Prostate gland (tissue), 2 donors: ENCODE results near the gene RPTOR. TPM values are rescaled to one million over a fixed set of nuclear protein-coding genes. Genes with fewer than 3 reads are reported as not detected.

ENCODE experiments used
- DNase-seq: peaks from one replicate; pipeline ENCODE4 v3.0.0-alpha.2; 2019; ENCODE audit warnings: low spot score
- H3K27ac ChIP-seq, 2 donors: fragments of 200-600 bp; sonication (generic); 2 replicates each; pipeline ENCODE4 v1.5.1; 2017 to 2019
- H3K27me3 ChIP-seq: fragments of 200-600 bp; sonication (generic); replicated peaks from 2 replicates; pipeline ENCODE4 v1.5.1; 2019; ENCODE audit not compliant: insufficient read depth
- H3K36me3 ChIP-seq, 2 donors: fragments of 200-600 bp; sonication (generic); 1 replicate in 1 of 2; 2 replicates in 1 of 2; pipeline versions ENCODE4 v1.5.1 to v1.8.1; 2017 to 2019
- H3K4me1 ChIP-seq: fragments of 200-600 bp; sonication (generic); replicated peaks from 2 replicates; pipeline ENCODE4 v1.5.1; 2019
- H3K4me3 ChIP-seq, 2 donors: fragments of 200-600 bp; sonication (generic); 2 replicates each; pipeline ENCODE4 v1.5.1; 2017 to 2019
- H3K9me3 ChIP-seq: fragments of 200-600 bp; sonication (generic); 2 replicates; pipeline ENCODE4 v1.5.1; 2017
- CTCF ChIP-seq, 4 experiments: fragments of 200-600 bp in 2 of 4; fragments of 450-650 bp in 2 of 4; sonication (generic) in 2 of 4; IDR thresholded peaks; 1 replicate in 3 of 4; 2 replicates in 1 of 4; pipeline ENCODE4 v1.5.1; 2016 to 2019; ENCODE audit warnings: antibody characterized with exemption in 4 of 4, mild to moderate bottlenecking in 2 of 4, moderate library complexity in 2 of 4
- POLR2A ChIP-seq: fragments of 450-650 bp; IDR thresholded peaks from one replicate; pipeline ENCODE4 v1.6.1; 2016; ENCODE audit warnings: antibody characterized with exemption, mild to moderate bottlenecking
- POLR2AphosphoS5 ChIP-seq: sonication (generic); formaldehyde crosslinking; IDR thresholded peaks from one replicate; pipeline ENCODE4 v1.6.1; 2017; ENCODE audit warnings: antibody characterized with exemption
- WGBS: methylation state at CpG from one replicate; pipeline ENCODE4 v1.1.5; 2018; 5-methylcytosine and 5-hydroxymethylcytosine counted together
- intact Hi-C: fragments of 100-400 bp; cut with DNase I; formaldehyde crosslinking; loops from one replicate; pipeline ENCODE4 v1.14.2; 2022
- total RNA-seq, 2 donors: library from RNA; depleted of rRNA; stranded (reverse); fragments of >200 nt; gene quantifications; one replicate each; pipeline ENCODE4 v1.1.0, GENCODE V29; 2016

Gene RPTOR
- total RNA-seq, 2 donors from 2014 or later = 30.3 to 62.5 TPM

GRCh38 chr17:80845069-80845862 is 300.6 kb downstream of the RPTOR start:
- no peaks in the 10 kb centered on the region for H3K4me1 ChIP-seq
- 86% methylated on average over 31 of the region's 31 CpGs for WGBS
- intact Hi-C loops = no loop called here
- DNase-seq = no peak
- H3K4me3 ChIP-seq = no peak overlapping the region
- no peaks in the 10 kb centered on the region for H3K27me3 ChIP-seq
- H3K36me3 ChIP-seq = no peaks in the 10 kb centered on the region
- no peaks in the 10 kb centered on the region for H3K9me3 ChIP-seq
- H3K27ac ChIP-seq = no peak overlapping the region
- TF ChIP-seq POLR2AphosphoS5 = no peak
- no peak for TF ChIP-seq CTCF (IDR thresholded peaks at IDR 0.05)
- TF ChIP-seq POLR2A = no peak

GRCh38 chr17:80845863-80846671 is 301.4 kb downstream of the RPTOR start:
- intact Hi-C loops = no loop called here
- 92% methylated on average over 36 of the region's 36 CpGs for WGBS
- H3K36me3 ChIP-seq = no peaks in the 10 kb centered on the region
- H3K27me3 ChIP-seq = no peaks in the 10 kb centered on the region
- DNase-seq = no peak
- H3K9me3 ChIP-seq = no peaks in the 10 kb centered on the region
- no peak overlapping the region for H3K27ac ChIP-seq
- H3K4me1 ChIP-seq = no peaks in the 10 kb centered on the region
- no peak for TF ChIP-seq POLR2A
- TF ChIP-seq CTCF (IDR thresholded peaks at IDR 0.05) = no peak
- no peak for TF ChIP-seq POLR2AphosphoS5
- H3K4me3 ChIP-seq = no peak overlapping the region

- Histone ChIP-seq H3K36me3 (no peaks in the 10 kb centered on the region), H3K4me1 (no peaks in the 10 kb centered on the region), H3K27me3 (no peaks in the 10 kb centered on the region), H3K9me3 (no peaks in the 10 kb centered on the region), H3K4me3 (no peak overlapping the region), H3K27ac (no peak overlapping the region)
- no peak for DNase-seq
- TF ChIP-seq CTCF (IDR thresholded peaks at IDR 0.05) (no peak), POLR2AphosphoS5 (no peak), POLR2A (no peak)
- WGBS = 98% methylated on average over 17 of the region's 17 CpGs
- intact Hi-C loops = no loop called here
Observed at GRCh38 chr17:80846932-80847331, 302.3 kb downstream of the RPTOR start.

- no peaks in the 10 kb centered on the region for H3K4me1 ChIP-seq
- H3K36me3 ChIP-seq = no peaks in the 10 kb centered on the region
- no peak overlapping the region for H3K27ac ChIP-seq
- DNase-seq = no peak
- H3K27me3 ChIP-seq = no peaks in the 10 kb centered on the region
- intact Hi-C loops = no loop called here
- no peaks in the 10 kb centered on the region for H3K9me3 ChIP-seq
- no peak overlapping the region for H3K4me3 ChIP-seq
- no peak for TF ChIP-seq CTCF (IDR thresholded peaks at IDR 0.05)
- TF ChIP-seq POLR2A = no peak
- no peak for TF ChIP-seq POLR2AphosphoS5
- WGBS = 88% methylated on average over 28 of the region's 28 CpGs
Observed at GRCh38 chr17:80847496-80848230, 303.0 kb downstream of the RPTOR start.
